Karpas-422 (cell line): Measurements from ENCODE around the gene VGF. TPM values are rescaled to one million over a fixed set of nuclear protein-coding genes. Genes with fewer than 3 reads are reported as not detected.
"Not testable (repeated sequence)": the region's sequence is repeated elsewhere in the genome, so short reads cannot be mapped to it uniquely, and the experiment has no call there.

Experiments used
- DNase-seq: peaks from one replicate; pipeline ENCODE4 v3.0.0-alpha.2; 2015
- H2AFZ ChIP-seq: fragments of 200-600 bp; sonication (generic); 2 replicates; pipeline ENCODE4 v1.6.1; 2014; ENCODE audit warnings: antibody characterized with exemption, low read length, mixed read lengths
- H3K27ac ChIP-seq: fragments of 200-600 bp; sonication (generic); 2 replicates; pipeline ENCODE4 v1.5.1; 2014; ENCODE audit warnings: mild to moderate bottlenecking, low read length, moderate library complexity
- H3K27me3 ChIP-seq: fragments of 200-600 bp; sonication (generic); 2 replicates; pipeline ENCODE4 v1.6.1; 2014; ENCODE audit warnings: low read length, mixed read lengths
- H3K36me3 ChIP-seq: fragments of 200-600 bp; sonication (generic); 2 replicates; pipeline ENCODE4 v1.6.1; 2014; ENCODE audit warnings: low read length, mixed read lengths; ENCODE audit not compliant: insufficient read depth
- H3K4me1 ChIP-seq: fragments of 200-600 bp; sonication (generic); 2 replicates; pipeline ENCODE4 v1.6.1; 2014; ENCODE audit warnings: mild to moderate bottlenecking, low read length, mixed read lengths
- H3K4me2 ChIP-seq: fragments of 200-600 bp; sonication (generic); 2 replicates; pipeline ENCODE4 v1.6.1; 2014; ENCODE audit warnings: low read length, low read depth, mild to moderate bottlenecking; ENCODE audit not compliant: poor library complexity, severe bottlenecking
- H3K4me3 ChIP-seq: fragments of 200-600 bp; sonication (generic); 2 replicates; pipeline ENCODE4 v1.5.1; 2014; ENCODE audit warnings: mild to moderate bottlenecking, antibody characterized with exemption, low read length, mixed read lengths
- H3K79me2 ChIP-seq: fragments of 200-600 bp; sonication (generic); 2 replicates; pipeline ENCODE4 v1.6.1; 2014; ENCODE audit warnings: mild to moderate bottlenecking, low read length, mixed read lengths
- H3K9ac ChIP-seq: fragments of 200-600 bp; sonication (generic); 2 replicates; pipeline ENCODE4 v1.6.0; 2014; ENCODE audit warnings: low read length
- H3K9me2 ChIP-seq: fragments of 200-600 bp; sonication (generic), shearing (Covaris generic); replicated peaks from 2 replicates; pipeline ENCODE4 v1.6.0; 2014; ENCODE audit warnings: mild to moderate bottlenecking, low read length, moderate library complexity; ENCODE audit not compliant: insufficient read depth
- H3K9me3 ChIP-seq: fragments of 300-700, 200-600 bp; sonication (generic); 2 replicates; pipeline ENCODE4 v1.6.1; 2014; ENCODE audit warnings: low read length, mixed read lengths
- H4K20me1 ChIP-seq: fragments of 200-600 bp; sonication (generic); 2 replicates; pipeline ENCODE4 v1.6.1; 2014; ENCODE audit warnings: mild to moderate bottlenecking, antibody characterized with exemption, low read length, low read depth; ENCODE audit not compliant: insufficient read depth
- total RNA-seq: library from RNA; depleted of rRNA; stranded (reverse); fragments of >200 nt; shearing (Covaris generic); gene quantifications from 2 replicates; pipeline ENCODE4 v1.2.3, GENCODE V29; 2014; ENCODE audit warnings: low replicate concordance

The VGF gene
- total RNA-seq, 1 experiment from 2014 or later: 0.86 TPM

- H3K27ac ChIP-seq: no peak overlapping the region
- H3K4me2 ChIP-seq: no peak overlapping the region
- H3K4me1 ChIP-seq: peaks cover 3% of the 10 kb centered on the region
- no peaks in the 10 kb centered on the region for H3K36me3 ChIP-seq
- DNase-seq: no peak
- H3K9ac ChIP-seq: no peak overlapping the region
- H4K20me1 ChIP-seq: no peaks in the 10 kb centered on the region
- no peak overlapping the region for H2AFZ ChIP-seq
- no peaks in the 10 kb centered on the region for H3K9me2 ChIP-seq
- no peaks in the 10 kb centered on the region for H3K79me2 ChIP-seq
- H3K9me3 ChIP-seq: no peaks in the 10 kb centered on the region
- H3K4me3 ChIP-seq: no peak overlapping the region
- H3K27me3 ChIP-seq: no peaks in the 10 kb centered on the region
Measured at GRCh38 chr7:101140746-101141382, 24.5 kb downstream of the VGF start.

- Histone ChIP-seq H2AFZ (no peak overlapping the region), H3K4me2 (no peak overlapping the region), H3K9me2 (no peaks in the 10 kb centered on the region), H3K4me1 (peaks cover 3% of the 10 kb centered on the region), H3K27ac (no peak overlapping the region), H3K9ac (no peak overlapping the region), H3K4me3 (no peak overlapping the region), H3K79me2 (no peaks in the 10 kb centered on the region), H3K36me3 (no peaks in the 10 kb centered on the region), H3K27me3 (no peaks in the 10 kb centered on the region), H3K9me3 (no peaks in the 10 kb centered on the region), H4K20me1 (no peaks in the 10 kb centered on the region)
- DNase-seq: no peak
Measured at GRCh38 chr7:101140339-101140699, 25.1 kb downstream of the VGF start.

GRCh38 chr7:101138213-101138870 lies 27.0 kb downstream of the VGF start:
- H3K27ac ChIP-seq: no peak overlapping the region
- H3K79me2 ChIP-seq: no peaks in the 10 kb centered on the region
- H3K4me2 ChIP-seq: no peak overlapping the region
- peaks cover 3% of the 10 kb centered on the region for H3K4me1 ChIP-seq
- no peak overlapping the region for H3K4me3 ChIP-seq
- no peaks in the 10 kb centered on the region for H3K36me3 ChIP-seq
- no peaks in the 10 kb centered on the region for H4K20me1 ChIP-seq
- no peaks in the 10 kb centered on the region for H3K27me3 ChIP-seq
- H2AFZ ChIP-seq: 0 out of 2 replicates have a peak overlapping the region, but pooled peaks have one; percentile 74
- H3K9ac ChIP-seq: no peak overlapping the region
- peak; percentile 75 for DNase-seq
- no peaks in the 10 kb centered on the region for H3K9me3 ChIP-seq
- H3K9me2 ChIP-seq: no peaks in the 10 kb centered on the region

- no peak overlapping the region for H3K4me2 ChIP-seq
- no peak overlapping the region for H3K27ac ChIP-seq
- H3K36me3 ChIP-seq: no peaks in the 10 kb centered on the region
- no peak overlapping the region for H2AFZ ChIP-seq
- no peaks in the 10 kb centered on the region for H3K9me2 ChIP-seq
- H3K9ac ChIP-seq: no peak overlapping the region
- H4K20me1 ChIP-seq: no peaks in the 10 kb centered on the region
- no peaks in the 10 kb centered on the region for H3K9me3 ChIP-seq
- H3K79me2 ChIP-seq: no peaks in the 10 kb centered on the region
- no peak overlapping the region for H3K4me3 ChIP-seq
- no peaks in the 10 kb centered on the region for H3K27me3 ChIP-seq
- H3K4me1 ChIP-seq: peaks cover 3% of the 10 kb centered on the region
- no peak for DNase-seq
Measured at GRCh38 chr7:101137651-101138212, 27.6 kb downstream of the VGF start.

GRCh38 chr7:101134399-101134980 lies 30.9 kb downstream of the VGF start:
- H3K9ac ChIP-seq: no peak overlapping the region
- H3K36me3 ChIP-seq: no peaks in the 10 kb centered on the region
- H4K20me1 ChIP-seq: no peaks in the 10 kb centered on the region
- H3K4me2 ChIP-seq: no peak overlapping the region
- H3K27ac ChIP-seq: no peak overlapping the region
- no peaks in the 10 kb centered on the region for H3K27me3 ChIP-seq
- no peak for DNase-seq
- no peak overlapping the region for H3K4me3 ChIP-seq
- H3K9me2 ChIP-seq: no peaks in the 10 kb centered on the region
- H2AFZ ChIP-seq: no peak overlapping the region
- H3K9me3 ChIP-seq: no peaks in the 10 kb centered on the region
- H3K4me1 ChIP-seq: peaks cover 3% of the 10 kb centered on the region
- H3K79me2 ChIP-seq: no peaks in the 10 kb centered on the region

GRCh38 chr7:101133621-101134398 lies 31.6 kb downstream of the VGF start:
- no peak overlapping the region for H3K4me3 ChIP-seq
- no peak overlapping the region for H3K4me2 ChIP-seq
- H3K27me3 ChIP-seq: no peaks in the 10 kb centered on the region
- H3K9me2 ChIP-seq: no peaks in the 10 kb centered on the region
- no peaks in the 10 kb centered on the region for H3K36me3 ChIP-seq
- H3K79me2 ChIP-seq: no peaks in the 10 kb centered on the region
- no peak overlapping the region for H2AFZ ChIP-seq
- peaks cover 3% of the 10 kb centered on the region for H3K4me1 ChIP-seq
- no peak for DNase-seq
- H3K27ac ChIP-seq: no peak overlapping the region
- H3K9me3 ChIP-seq: no peaks in the 10 kb centered on the region
- H4K20me1 ChIP-seq: no peaks in the 10 kb centered on the region
- H3K9ac ChIP-seq: no peak overlapping the region

GRCh38 chr7:101132626-101133600 lies 32.5 kb downstream of the VGF start:
- not testable (repeated sequence) for H3K36me3 ChIP-seq, H3K4me2 ChIP-seq, H3K27ac ChIP-seq, H3K9me3 ChIP-seq, H3K4me3 ChIP-seq, H4K20me1 ChIP-seq, H3K79me2 ChIP-seq, H3K9ac ChIP-seq, H3K4me1 ChIP-seq, H3K9me2 ChIP-seq, H2AFZ ChIP-seq, H3K27me3 ChIP-seq, DNase-seq
